Measurements from ENCODE around the gene SND1.
A peak's percentile ranks its signal among the peaks of the same experiment; 100 is the strongest.

SND1 gene

GRCh38 chr7:128131731-128132130 lies 479.7 kb downstream of the SND1 start:
- DNase-seq: no peak

GRCh38 chr7:128132426-128133069 lies 480.6 kb downstream of the SND1 start:
- no peak for DNase-seq

- no peak for DNase-seq
Observed at GRCh38 chr7:128135159-128135514, 483.1 kb downstream of the SND1 start.

- DNase-seq: peak; percentile 59
Observed at GRCh38 chr7:128135515-128136214, 483.7 kb downstream of the SND1 start.

- DNase-seq: no peak
Observed at GRCh38 chr7:128136215-128136597, 484.2 kb downstream of the SND1 start.

GRCh38 chr7:128137181-128137580 lies 485.2 kb downstream of the SND1 start:
- no peak for DNase-seq

- no peak for DNase-seq
Observed at GRCh38 chr7:128139406-128139805, 487.4 kb downstream of the SND1 start.

- DNase-seq: no peak
Observed at GRCh38 chr7:128141683-128142195, 489.7 kb downstream of the SND1 start.

All from right hindlimb (tissue), 1 donor.